ENCODE data around the gene MIGA1.

- TF ChIP-seq POLR2AphosphoS5 (IDR thresholded peaks at IDR 0.05; ENCODE audit: low read depth, low read length) (no peak), POLR2A (IDR thresholded peaks at IDR 0.05; ENCODE audit: low read depth, low read length) (no peak)
Observed at GRCh38 chr1:77858725-77859124, 79.3 kb downstream of the MIGA1 start.
